Suprapubic skin (tissue), 4 donors: Measurements from ENCODE around the gene VTA1. TPM values are rescaled to one million over a fixed set of nuclear protein-coding genes. Genes with fewer than 3 reads are reported as not detected.

Experiments used
- DNase-seq, 2 donors: peaks; one replicate each; pipeline ENCODE4 v3.0.0-alpha.2; 2019; ENCODE audit warnings: low spot score in 2 of 2
- H3K27ac ChIP-seq: fragments of 200-600 bp; sonication (generic); one replicate; pipeline ENCODE4 v1.5.1; 2019
- H3K27me3 ChIP-seq: fragments of 200-600 bp; sonication (generic); one replicate; pipeline ENCODE4 v1.5.1; 2019
- H3K36me3 ChIP-seq: fragments of 200-600 bp; sonication (generic); one replicate; pipeline ENCODE4 v1.5.1; 2019
- H3K4me1 ChIP-seq: fragments of 200-600 bp; sonication (generic); one replicate; pipeline ENCODE4 v1.5.1; 2019
- H3K4me3 ChIP-seq: fragments of 200-600 bp; sonication (generic); one replicate; pipeline ENCODE4 v1.5.1; 2019; ENCODE audit warnings: mild to moderate bottlenecking
- H3K9me3 ChIP-seq: fragments of 200-600 bp; sonication (generic); one replicate; pipeline ENCODE4 v1.5.1; 2019
- EP300 ChIP-seq: sonication (generic); formaldehyde crosslinking; IDR thresholded peaks from one replicate; pipeline ENCODE4 v1.6.1; 2017; ENCODE audit warnings: antibody characterized with exemption
- POLR2A ChIP-seq, 2 donors: fragments of 450-650 bp; IDR thresholded peaks; one replicate each; pipeline ENCODE4 v1.6.1; 2017; ENCODE audit warnings: antibody characterized with exemption in 2 of 2, mild to moderate bottlenecking in 2 of 2, moderate library complexity in 2 of 2
- POLR2AphosphoS5 ChIP-seq, 3 donors: sonication (generic); formaldehyde crosslinking; IDR thresholded peaks; one replicate each; pipeline ENCODE4 v1.6.1; 2017; ENCODE audit warnings: antibody characterized with exemption in 3 of 3
- WGBS: methylation state at CpG from one replicate; pipeline ENCODE4 v1.1.5; 2018; 5-methylcytosine and 5-hydroxymethylcytosine counted together
- total RNA-seq, 4 donors: library from RNA; depleted of rRNA; stranded (reverse); fragments of >200 nt; gene quantifications; one replicate each; pipeline ENCODE4 v1.1.0, GENCODE V29; 2016
- TF ChIP-seq, protein P1 (sequence below), 2 donors: fragments of 200-600 bp in 1 of 2; fragments of 450-650 bp in 1 of 2; sonication (generic) in 1 of 2; IDR thresholded peaks; one replicate each; pipeline ENCODE4 v1.5.1; 2016 to 2019; ENCODE audit warnings: antibody characterized with exemption in 2 of 2, mild to moderate bottlenecking in 1 of 2, moderate library complexity in 1 of 2

The VTA1 gene
- total RNA-seq, 4 donors from 2014 or later, result 35.5 to 58.1 (median 40.5) TPM

DNA sequence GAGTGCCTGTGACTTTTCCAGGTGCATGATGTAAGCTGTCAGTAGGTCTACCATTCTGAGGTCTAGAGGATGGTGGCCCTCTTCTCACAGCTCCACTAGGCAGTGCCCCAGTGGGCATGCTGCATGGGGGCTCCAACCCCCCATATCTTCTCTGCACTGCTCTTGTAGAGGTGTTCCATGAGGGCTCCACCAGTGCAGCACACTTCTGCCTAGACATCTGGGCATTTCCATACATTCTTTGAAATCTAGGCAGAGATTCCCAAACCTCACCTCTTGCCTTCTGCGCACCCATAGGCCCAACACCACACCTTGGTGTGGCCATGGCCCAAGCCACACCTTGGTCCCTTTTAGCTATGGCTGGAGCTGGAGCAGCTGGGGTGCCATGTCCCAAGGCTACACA is 66.3 kb downstream of the VTA1 start:
- Histone ChIP-seq H3K27ac (no peak overlapping the region), H3K4me3 (no peak overlapping the region), H3K4me1 (no peaks in the 10 kb centered on the region), H3K27me3 (no peaks in the 10 kb centered on the region), H3K36me3 (peaks cover 36% of the 10 kb centered on the region), H3K9me3 (peaks cover 6% of the 10 kb centered on the region)
- DNase-seq, result no peak
- 100% methylated on average over 1 of the region's 1 CpG for WGBS
- TF ChIP-seq, protein P1, sequence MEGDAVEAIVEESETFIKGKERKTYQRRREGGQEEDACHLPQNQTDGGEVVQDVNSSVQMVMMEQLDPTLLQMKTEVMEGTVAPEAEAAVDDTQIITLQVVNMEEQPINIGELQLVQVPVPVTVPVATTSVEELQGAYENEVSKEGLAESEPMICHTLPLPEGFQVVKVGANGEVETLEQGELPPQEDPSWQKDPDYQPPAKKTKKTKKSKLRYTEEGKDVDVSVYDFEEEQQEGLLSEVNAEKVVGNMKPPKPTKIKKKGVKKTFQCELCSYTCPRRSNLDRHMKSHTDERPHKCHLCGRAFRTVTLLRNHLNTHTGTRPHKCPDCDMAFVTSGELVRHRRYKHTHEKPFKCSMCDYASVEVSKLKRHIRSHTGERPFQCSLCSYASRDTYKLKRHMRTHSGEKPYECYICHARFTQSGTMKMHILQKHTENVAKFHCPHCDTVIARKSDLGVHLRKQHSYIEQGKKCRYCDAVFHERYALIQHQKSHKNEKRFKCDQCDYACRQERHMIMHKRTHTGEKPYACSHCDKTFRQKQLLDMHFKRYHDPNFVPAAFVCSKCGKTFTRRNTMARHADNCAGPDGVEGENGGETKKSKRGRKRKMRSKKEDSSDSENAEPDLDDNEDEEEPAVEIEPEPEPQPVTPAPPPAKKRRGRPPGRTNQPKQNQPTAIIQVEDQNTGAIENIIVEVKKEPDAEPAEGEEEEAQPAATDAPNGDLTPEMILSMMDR (IDR thresholded peaks at IDR 0.05), result no peak
- no peak for TF ChIP-seq POLR2A (IDR thresholded peaks at IDR 0.05)
- no peak for TF ChIP-seq EP300
- no peak for TF ChIP-seq POLR2AphosphoS5 (IDR thresholded peaks at IDR 0.05)

DNA sequence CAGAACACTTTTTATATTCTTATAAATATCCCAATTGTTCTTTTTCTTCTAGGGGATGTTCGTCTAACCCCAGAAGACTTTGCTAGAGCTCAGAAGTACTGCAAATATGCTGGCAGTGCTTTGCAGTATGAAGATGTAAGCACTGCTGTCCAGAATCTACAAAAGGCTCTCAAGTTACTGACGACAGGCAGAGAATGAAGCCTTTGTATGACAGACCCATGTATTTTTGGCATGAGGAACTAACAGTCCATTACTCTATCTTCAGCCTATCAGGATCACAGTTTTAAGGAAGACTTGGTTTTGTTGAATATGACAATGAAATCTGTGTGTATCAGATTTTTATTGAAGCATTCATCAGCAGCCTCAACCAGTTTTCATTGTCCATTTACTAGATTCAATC is 71.4 kb downstream of the VTA1 start:
- Histone ChIP-seq H3K9me3 (peaks cover under 1% of the 10 kb centered on the region), H3K4me1 (no peaks in the 10 kb centered on the region), H3K27me3 (no peaks in the 10 kb centered on the region), H3K27ac (no peak overlapping the region), H3K4me3 (no peak overlapping the region), H3K36me3 (peaks cover 26% of the 10 kb centered on the region)
- TF ChIP-seq EP300 (no peak), POLR2AphosphoS5 (IDR thresholded peaks at IDR 0.05) (no peak), POLR2A (IDR thresholded peaks at IDR 0.05) (no peak)
- TF ChIP-seq, protein P1 (IDR thresholded peaks at IDR 0.05), result no peak
- DNase-seq, result no peak
- 73% methylated on average over 2 of the region's 2 CpGs for WGBS

DNA sequence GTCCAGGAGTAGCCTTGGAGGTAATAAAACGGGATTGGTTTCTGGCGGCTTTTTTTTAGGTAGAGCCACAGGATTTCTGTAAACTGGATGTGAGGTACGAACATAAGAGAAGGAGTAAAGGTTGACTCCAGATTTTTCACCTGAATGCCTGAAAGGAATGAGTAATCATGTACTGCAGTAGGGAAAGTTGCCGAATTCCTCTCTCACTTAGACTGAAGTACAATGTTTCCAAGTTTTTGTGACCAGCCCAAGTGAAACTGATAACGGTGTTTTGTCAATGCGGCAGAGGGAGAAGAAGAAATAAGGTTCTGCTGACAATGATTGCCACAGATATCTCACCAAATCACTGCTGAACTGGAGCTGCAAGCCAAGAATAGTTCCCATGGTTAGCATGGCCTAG is 75.0 kb downstream of the VTA1 start:
- no peak for DNase-seq
- no peaks in the 10 kb centered on the region for H3K27me3 ChIP-seq
- H3K4me1 ChIP-seq, result no peaks in the 10 kb centered on the region
- H3K36me3 ChIP-seq, result peaks cover 17% of the 10 kb centered on the region
- H3K9me3 ChIP-seq, result no peaks in the 10 kb centered on the region
- H3K27ac ChIP-seq, result no peak overlapping the region
- WGBS, result 89% methylated on average over 6 of the region's 6 CpGs
- no peak overlapping the region for H3K4me3 ChIP-seq
- TF ChIP-seq EP300 (no peak), POLR2AphosphoS5 (IDR thresholded peaks at IDR 0.05) (no peak), POLR2A (IDR thresholded peaks at IDR 0.05) (no peak)
- TF ChIP-seq, protein P1 (IDR thresholded peaks at IDR 0.05), result no peak

DNA sequence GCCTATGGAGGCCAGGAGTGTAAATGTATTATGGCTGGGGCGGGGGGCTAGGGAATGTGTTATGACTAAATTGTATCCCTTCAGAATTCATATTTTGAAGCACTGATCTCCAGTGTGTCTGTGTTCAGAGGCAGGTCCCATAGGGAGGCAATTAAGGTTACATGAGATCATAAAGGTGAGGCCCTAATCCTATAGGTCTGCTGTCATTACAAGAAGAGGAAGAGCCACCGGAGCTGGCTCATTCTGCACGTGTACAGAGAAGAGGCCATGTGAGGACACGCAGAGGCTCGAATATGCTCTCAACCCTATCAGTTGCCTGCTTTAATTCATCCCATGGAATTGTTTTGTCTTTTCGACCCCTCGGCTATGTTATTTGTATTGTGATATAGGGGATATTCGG is 76.9 kb downstream of the VTA1 start:
- TF ChIP-seq POLR2A (IDR thresholded peaks at IDR 0.05), result no peak
- TF ChIP-seq POLR2AphosphoS5 (IDR thresholded peaks at IDR 0.05), result no peak
- TF ChIP-seq, protein P1 (IDR thresholded peaks at IDR 0.05), result no peak
- no peak for TF ChIP-seq EP300
- Histone ChIP-seq H3K4me3 (no peak overlapping the region), H3K27ac (no peak overlapping the region), H3K36me3 (peaks cover 11% of the 10 kb centered on the region), H3K27me3 (no peaks in the 10 kb centered on the region), H3K9me3 (no peaks in the 10 kb centered on the region), H3K4me1 (no peaks in the 10 kb centered on the region)
- DNase-seq, result no peak
- 66% methylated on average over 8 of the region's 8 CpGs for WGBS

DNA sequence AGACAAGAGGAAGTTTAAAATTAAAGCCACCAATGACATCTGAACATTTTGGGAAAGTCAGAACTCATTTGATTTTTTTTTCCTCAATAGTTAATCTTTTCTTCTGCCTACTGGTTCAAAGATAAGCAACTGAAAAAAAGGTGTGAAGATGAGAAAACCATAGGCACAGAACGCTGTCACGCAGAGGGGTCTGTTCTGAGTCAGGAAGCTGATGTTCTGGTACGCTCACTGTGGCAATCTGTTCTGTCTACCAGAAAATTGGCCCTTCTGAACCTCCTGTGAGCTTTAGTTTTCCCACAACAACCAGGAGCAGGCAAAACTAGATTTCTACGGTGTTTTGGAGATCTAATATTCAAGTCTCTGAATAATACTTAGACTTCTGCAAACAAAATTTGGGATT is 78.1 kb downstream of the VTA1 start:
- Histone ChIP-seq H3K27ac (no peak overlapping the region), H3K27me3 (no peaks in the 10 kb centered on the region), H3K9me3 (no peaks in the 10 kb centered on the region), H3K4me1 (no peaks in the 10 kb centered on the region), H3K4me3 (no peak overlapping the region), H3K36me3 (peaks cover 3% of the 10 kb centered on the region)
- WGBS, result 58% methylated on average over 4 of the region's 4 CpGs
- TF ChIP-seq, protein P1 (IDR thresholded peaks at IDR 0.05), result no peak
- TF ChIP-seq POLR2AphosphoS5 (IDR thresholded peaks at IDR 0.05), result no peak
- no peak for TF ChIP-seq EP300
- TF ChIP-seq POLR2A (IDR thresholded peaks at IDR 0.05), result no peak
- no peak for DNase-seq
